GM18508 (cell line): ENCODE data around the gene EDN3.

Experiments used
- ATAC-seq: cut with Tn5 transposase; IDR thresholded peaks from one replicate; pipeline ENCODE4 v1.9.1; 2021; ENCODE audit warnings: moderate number of reproducible peaks; ENCODE audit not compliant: insufficient read depth, unreplicated experiment

The EDN3 gene

DNA sequence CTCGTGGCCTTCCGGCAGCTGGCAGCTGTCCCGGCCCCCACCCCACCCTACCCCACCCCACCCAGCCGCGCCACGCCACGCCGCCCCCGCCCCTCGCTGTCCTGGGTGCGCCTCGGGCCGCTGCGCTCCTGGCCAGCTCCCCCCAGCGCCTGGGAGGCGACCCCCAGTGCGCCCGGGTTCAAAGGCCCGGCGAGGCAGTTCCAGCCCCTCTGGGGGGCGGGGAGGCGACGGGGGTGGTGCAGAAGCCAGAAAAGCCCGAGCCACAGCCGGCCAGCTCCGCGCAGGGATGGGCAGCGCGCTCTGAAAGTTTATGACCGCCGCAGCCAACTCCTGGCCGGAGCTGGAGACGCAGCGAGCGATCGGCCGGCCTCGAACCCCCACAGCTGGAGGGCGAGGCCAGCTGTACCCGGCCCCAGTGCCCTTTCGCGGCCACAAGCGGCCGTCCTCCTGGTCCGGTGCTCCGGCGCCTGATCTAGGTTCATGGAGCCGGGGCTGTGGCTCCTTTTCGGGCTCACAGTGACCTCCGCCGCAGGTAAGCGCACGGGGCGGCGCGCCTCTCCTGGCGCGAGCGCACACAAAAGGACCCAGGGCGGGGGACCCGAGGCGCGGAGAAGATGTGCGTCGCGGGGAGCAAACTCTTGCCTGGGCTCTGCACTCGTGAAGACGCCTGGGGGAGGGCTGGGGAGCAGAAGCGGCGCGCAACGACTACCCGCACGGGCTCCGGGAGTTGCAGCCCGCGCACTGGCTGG lies at the start of gene EDN3:
Gene EDN3, plus strand, starts transcription at position 279 of the 749 bp plus-strand sequence. Its CDS starts 202 bp downstream, at position 481.
- ATAC-seq, result no peak

- ATAC-seq, result no peak
These were observed 47.1 kb upstream of the EDN3 start for GRCh38 chr20:59253325-59253724.

DNA sequence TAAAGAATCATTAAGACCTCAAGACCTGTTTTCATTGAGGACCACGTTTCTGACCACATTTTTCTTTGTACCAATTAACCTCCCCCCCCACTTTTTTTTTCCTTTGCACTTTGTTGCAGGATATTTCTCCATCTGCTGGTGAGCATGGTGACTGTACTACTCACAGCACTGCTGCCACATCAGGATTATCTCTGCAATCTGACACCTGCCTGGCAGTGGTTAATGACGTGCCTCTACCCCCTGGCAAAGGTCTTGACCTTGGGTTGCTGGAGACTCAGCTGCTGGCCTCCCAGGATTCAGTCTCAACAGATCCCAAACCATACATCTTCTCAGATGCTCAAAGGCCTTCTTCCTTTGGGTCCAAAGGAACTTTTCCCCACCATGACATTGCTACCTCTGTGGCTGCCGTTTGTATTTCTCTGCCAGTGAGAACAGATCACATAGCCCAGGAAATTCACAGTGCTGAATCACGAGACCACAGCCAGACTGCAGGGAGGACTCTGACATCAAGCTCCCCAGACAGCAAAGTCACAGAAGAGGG lies 46.6 kb upstream of the EDN3 start:
- no peak for ATAC-seq

- no peak for ATAC-seq
These were observed 45.2 kb upstream of the EDN3 start for GRCh38 chr20:59255256-59255655.

DNA sequence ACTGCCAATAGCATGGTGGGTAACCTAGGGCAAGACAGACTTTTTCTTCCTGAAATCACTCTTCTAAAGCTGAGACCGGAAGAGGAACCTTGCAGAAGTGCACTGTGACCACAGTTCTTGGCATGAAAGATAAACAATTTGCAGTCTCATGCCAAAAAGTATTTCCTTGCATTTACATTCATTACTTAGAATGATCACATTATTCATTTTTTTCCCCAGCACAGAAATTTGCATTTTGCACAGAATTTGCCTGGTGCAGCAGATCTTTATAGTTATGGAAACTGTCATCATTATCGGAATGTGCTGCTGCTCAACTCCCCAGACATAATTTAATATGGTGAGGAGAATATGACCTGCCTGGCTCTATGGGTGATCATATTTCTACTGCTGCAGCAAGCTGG lies 42.2 kb upstream of the EDN3 start:
- ATAC-seq, result no peak

- no peak for ATAC-seq
These were observed 40.5 kb upstream of the EDN3 start for GRCh38 chr20:59259946-59260345.

DNA sequence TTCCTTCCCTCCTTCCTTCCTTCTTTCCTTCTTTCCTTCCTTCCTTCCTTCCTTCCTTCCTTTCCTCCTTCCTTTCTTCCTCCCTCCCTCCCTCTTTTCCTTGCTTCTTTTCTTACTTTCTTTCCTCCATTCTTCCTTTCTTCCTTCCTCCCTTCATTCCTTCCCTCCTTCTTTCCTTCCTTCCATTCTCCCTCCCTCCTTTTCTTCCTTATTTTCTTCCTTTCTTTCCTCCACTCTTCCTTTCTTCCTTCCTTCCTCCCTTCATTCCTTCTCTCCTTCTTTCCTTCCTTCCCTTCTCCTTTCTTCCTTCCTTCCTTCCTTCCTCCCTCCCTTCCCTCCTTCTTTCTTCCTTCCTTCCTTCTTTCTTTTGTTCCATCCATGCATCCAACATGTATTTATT lies 35.1 kb upstream of the EDN3 start:
- ATAC-seq, result no peak

DNA sequence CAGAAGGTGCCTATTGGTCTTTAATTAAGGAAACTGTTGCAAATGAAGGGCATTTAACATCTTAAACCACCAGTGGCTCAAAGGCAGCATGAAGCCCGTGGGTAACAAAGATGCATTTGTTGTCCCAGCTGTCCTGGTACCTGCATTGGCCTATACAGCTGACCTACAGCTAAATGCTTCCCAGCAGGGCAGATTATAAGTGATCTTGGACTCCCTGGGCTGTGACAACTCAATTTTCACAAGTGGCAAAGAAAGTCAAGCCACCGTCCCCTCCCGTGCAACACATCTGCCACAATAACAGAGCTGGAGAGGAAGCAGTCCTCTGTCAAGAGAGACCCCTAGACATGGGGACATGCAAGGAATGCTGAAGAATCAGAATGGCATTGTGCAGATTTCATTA lies 31.5 kb upstream of the EDN3 start:
- ATAC-seq, result no peak

DNA sequence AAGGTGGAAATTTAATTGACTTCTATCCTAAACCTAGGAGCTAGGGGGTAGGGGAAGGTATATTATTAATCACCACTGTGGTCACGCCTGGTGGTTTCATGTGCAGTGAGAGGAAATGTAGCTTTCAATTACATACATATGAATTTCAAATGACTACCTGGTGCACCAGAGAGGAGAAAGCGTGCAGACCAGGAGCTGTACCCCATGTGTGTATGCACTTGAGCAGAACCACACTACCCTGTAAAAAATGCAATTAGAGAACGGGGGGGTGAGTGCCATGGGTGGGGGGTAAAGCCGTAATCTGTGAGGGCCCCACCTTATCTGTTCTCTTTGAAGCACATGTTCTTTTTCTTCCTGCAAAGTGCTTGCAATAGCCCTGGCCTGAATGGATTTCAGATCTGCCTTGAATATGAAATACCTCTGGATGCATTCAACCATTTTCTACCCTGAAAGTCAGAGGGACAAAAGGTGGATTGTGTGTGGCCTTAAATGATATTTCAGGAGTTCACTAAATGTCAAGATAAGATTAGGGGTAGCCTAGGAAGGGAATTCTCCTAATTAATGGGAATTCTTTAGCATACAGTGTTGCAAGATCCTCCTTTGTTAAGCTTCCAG lies 30.9 kb upstream of the EDN3 start:
- ATAC-seq, result no peak

- no peak for ATAC-seq
These were observed 30.0 kb upstream of the EDN3 start for GRCh38 chr20:59270380-59270779.

DNA sequence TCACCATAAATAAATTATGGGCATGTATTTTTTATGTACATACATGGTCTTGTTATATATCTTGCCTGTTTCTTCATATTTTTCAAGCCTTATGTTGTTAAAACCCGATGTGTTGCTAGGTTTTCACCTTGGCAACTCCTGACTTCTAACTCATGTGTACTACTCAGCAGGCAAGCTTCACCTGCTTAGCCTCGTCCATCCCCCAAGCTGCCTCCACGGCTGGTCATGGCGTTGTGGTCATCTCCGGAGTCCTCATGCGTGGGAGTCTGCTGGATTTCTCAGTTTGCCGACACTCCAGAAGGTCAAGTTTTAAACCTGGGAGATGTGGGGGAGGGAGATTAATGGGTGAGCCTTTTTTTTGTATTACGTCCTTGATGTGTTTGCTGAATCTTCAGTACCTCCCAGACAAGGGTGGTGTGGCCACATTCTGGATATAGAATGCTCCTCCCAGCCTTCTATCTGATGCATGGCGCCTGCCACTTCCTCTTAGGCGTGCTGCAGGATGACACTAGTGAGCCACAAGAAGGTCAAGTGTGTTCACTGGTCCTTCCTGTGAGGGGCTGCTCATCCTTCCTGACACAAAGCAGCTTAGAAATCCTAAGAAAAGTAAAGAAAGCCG lies 26.6 kb upstream of the EDN3 start:
- ATAC-seq, result no peak

DNA sequence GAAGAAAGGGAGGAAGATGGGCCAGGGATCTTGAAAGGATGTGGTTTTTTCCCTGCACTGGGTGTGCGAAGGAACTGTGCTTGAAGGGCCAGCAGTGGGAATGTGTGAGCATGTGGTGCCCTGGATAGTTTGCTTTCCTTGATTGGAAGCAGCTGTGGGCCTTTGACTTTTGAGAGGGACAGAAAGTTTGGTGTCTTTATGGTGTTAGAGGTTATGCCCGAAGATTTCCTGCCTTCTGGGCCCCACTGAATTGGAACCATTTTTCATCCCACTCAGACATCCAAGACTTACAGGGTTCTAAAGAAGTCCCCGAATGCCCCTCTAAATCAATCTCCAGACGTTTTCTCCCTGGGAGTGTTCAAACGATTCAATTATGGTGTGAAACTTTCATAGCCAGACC lies 23.5 kb upstream of the EDN3 start:
- ATAC-seq, result no peak

DNA sequence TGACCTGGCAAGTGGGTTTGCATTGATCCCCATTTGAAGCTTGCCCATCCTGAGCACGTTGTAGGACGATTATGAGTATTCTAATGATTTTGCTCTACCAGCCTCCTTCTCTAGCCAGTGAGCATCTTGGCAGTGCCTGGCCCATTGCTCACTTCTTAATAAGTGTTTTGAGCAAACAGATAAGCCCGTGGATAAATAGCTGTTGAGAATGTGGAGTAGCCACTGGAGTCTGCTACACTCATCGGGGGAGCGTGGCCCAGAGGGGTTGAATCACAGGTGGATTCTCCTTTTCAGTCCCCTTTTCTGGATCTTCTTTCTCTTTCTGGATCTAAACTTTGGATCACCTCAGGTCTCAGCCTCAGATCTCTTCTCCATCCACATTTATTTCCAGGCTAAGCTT lies 15.9 kb upstream of the EDN3 start:
- ATAC-seq, result no peak

DNA sequence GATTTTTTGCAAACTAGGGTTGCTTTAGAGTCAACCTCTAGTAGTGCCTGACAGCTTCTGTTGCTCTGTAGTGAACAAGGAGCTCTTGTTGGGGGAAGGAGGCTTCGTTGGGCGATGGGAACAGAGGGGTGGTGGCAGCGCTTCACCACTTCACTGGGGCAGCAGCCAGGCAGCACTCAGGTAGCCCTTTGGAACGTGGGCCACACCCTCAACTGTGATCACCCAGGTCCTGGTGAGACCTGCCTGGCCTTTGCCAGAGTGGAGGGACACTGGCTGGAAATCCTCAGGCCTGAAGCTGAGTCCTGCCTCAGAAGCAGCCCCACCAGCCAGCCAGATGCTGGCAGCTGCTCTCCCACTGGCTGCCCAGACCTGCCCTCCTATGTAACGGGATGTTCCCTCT lies 10.4 kb upstream of the EDN3 start:
- ATAC-seq, result no peak

- no peak for ATAC-seq
These were observed 8.5 kb upstream of the EDN3 start for GRCh38 chr20:59291740-59292383.

DNA sequence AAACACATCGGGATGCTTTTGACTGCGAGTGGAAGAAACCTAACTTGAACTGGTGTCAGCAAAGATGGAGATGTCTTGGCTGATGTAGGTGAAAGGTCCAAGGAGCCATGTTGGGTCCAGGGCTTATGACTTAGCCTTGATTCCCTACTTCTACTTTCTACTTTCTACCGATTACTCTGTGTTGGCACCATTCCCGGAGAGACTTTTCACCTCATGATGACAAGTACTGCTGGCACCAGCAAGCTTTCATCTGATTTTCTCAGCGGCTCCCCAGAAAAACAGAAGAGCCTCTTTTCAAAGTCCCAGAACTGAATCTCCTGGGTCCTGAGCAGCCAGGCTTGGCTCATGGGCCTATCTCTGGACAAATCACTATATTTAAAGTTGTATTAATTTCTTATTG lies 4.9 kb upstream of the EDN3 start:
- ATAC-seq, result no peak

DNA sequence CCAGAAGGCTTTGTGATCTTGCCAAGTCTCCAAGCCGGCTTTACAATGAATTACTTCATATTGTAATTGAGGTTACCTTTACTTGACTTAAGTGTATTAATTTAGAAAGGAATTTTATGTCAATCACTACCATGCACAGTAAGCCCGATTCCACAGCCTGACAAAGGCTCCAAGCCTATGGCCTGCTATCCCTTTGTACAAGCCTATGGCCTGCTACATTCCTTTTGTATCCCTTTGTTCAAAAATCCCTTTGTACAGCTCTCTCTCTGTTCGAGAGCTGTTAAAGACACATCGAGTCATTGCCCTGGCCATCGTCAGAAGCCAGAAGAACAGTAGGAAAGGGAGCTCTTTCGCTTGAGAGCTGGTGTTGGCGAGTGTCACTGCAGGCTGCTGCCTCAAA lies 2.7 kb upstream of the EDN3 start:
- ATAC-seq, result no peak

DNA sequence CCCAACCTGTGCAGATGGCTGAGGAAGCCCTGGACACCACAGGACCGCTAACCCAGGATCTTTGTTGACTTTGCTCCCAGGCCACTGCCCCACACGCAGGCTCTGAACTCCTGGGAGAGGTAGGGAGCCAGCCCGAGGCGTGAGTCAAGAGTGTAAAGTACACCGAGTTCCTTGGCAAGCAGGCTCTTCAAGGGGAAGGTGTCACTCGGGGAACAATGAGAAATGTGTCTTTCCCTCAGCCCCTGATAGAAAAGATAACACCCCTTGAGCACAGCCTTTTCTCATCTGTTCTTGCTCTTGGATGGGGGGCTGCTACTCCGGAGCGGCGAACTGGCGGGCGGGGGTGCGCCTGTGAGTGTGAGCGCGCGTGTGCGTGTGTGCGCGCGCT lies 472 bp upstream of the EDN3 start:
- ATAC-seq, result no peak

- ATAC-seq, result no peak
These were observed 1.1 kb downstream of the EDN3 start for GRCh38 chr20:59301343-59302007.

DNA sequence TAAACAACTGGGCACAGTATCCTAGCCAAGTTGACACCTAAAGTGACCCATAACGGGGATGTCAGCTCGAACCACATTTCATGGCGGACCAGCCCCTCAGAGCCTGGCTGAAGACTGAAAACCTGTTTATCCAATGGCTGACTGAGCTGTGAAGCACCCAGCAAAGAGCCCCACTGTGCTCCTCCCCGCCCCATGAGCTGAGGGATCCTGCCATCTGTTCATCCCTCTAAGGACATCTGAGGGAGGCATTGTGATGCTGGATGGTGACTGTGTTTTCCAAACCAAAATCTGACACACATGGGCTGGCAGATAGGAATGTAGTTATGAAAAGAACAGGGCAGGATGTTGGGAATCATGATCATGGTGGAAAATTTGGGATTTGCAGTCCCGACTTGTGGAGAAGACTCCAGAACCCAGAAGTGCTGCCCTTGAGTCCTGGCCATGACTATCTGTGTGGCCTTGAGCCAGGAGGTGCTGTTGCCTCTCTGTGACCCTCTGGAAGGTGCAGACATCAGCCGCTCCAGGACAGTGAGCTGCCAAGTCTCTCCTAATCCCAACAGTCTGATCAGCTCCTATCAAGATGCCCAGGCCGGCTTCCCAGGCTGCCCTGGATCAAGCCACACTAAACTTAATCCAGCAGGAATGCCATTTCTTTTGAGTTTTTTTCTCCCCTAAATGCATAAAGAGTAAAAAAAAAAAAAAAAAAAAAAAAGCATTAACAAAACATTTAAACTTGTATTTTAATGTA lies 5.7 kb downstream of the EDN3 start:
- no peak for ATAC-seq
